ENCODE measurements around the gene CDX4.
"Not testable (repeated sequence)": the region's sequence is repeated elsewhere in the genome, so short reads cannot be mapped to it uniquely, and the experiment has no call there.

GRCh38 chrX:73492178-73492577 is 45.3 kb downstream of the CDX4 start:
- not testable (repeated sequence) for TF ChIP-seq CTCF (conservative IDR thresholded peaks at IDR 0.05 in 1 of 2, IDR thresholded peaks at IDR 0.05 in 1 of 2; ENCODE audit: low read depth in 1 of 2, low read length in 2 of 2); EZH2 (IDR thresholded peaks at IDR 0.05; ENCODE audit: low read length, missing control alignments)
